ENCODE data around the gene MYLK. TPM values are rescaled to one million over a fixed set of nuclear protein-coding genes. Genes with fewer than 3 reads are reported as not detected.

The MYLK gene
- polyA plus RNA-seq, 1 donor (not counting 4 experiments of a cell fraction or from before 2014, with no cell fraction given) = 7.8 TPM

GRCh38 chr3:123723522-123724168, 160.5 kb downstream of the MYLK start:
- Histone ChIP-seq H3K27ac (ENCODE audit: control insufficient read depth, insufficient read depth, low read length) (no peak overlapping the region), H2AFZ (ENCODE audit: control insufficient read depth, low read length) (peak overlapping the region; percentile 93), H3K27me3 (ENCODE audit: control insufficient read depth, extremely low read depth, insufficient read depth, low read length) (no peaks in the 10 kb centered on the region), H3K9ac (ENCODE audit: control insufficient read depth, extremely low read depth, insufficient read depth, low read length) (no peak overlapping the region), H3K36me3 (ENCODE audit: control insufficient read depth in 2 of 2, extremely low read depth in 1 of 2, insufficient read depth in 2 of 2, low read length in 2 of 2) (no peaks in the 10 kb centered on the region), H4K20me1 (ENCODE audit: control insufficient read depth, extremely low read depth, insufficient read depth, low read length) (no peaks in the 10 kb centered on the region), H3K79me2 (ENCODE audit: control insufficient read depth, insufficient read depth, low read length) (no peaks in the 10 kb centered on the region), H3K9me3 (ENCODE audit: control insufficient read depth, low read depth, low read length) (no peaks in the 10 kb centered on the region), H3K4me1 (ENCODE audit: control insufficient read depth, extremely low read depth, insufficient read depth, low read length) (peaks cover 9% of the 10 kb centered on the region), H3K4me2 (ENCODE audit: control insufficient read depth, extremely low read depth, insufficient read depth, low read depth, low read length) (peak overlapping the region; percentile 47), H3K9me1 (ENCODE audit: control insufficient read depth, extremely low read depth, insufficient read depth, low read length) (no peaks in the 10 kb centered on the region), H3K4me3 (ENCODE audit: control insufficient read depth in 2 of 3, extremely low read depth in 1 of 3, insufficient read depth in 2 of 3, low read depth in 1 of 3, low read length in 3 of 3) (no peak overlapping the region)
- DNase-seq (ENCODE audit: low read depth, low spot score) (no peak), FAIRE-seq (peak; percentile 97)
- dilution Hi-C loops (cut with MboI; ENCODE audit: extremely low pct_ligation_motif_present, low sequenced_read_pairs) = no loop called here
- peak; percentile 87 to 94 (median 88) for TF ChIP-seq CTCF (optimal IDR thresholded peaks at IDR 0.05 in 1 of 3, IDR thresholded peaks at IDR 0.05 in 1 of 3, conservative IDR thresholded peaks at IDR 0.05 in 1 of 3; ENCODE audit: extremely low read depth in 1 of 3, insufficient read depth in 2 of 3, low read length in 3 of 3)
- TF ChIP-seq EZH2 (IDR thresholded peaks at IDR 0.05; ENCODE audit: low read length) = no peak

- Histone ChIP-seq H3K27me3 (ENCODE audit: control insufficient read depth, extremely low read depth, insufficient read depth, low read length) (no peaks in the 10 kb centered on the region), H3K4me3 (ENCODE audit: control insufficient read depth in 2 of 3, extremely low read depth in 1 of 3, insufficient read depth in 2 of 3, low read depth in 1 of 3, low read length in 3 of 3) (no peak overlapping the region), H4K20me1 (ENCODE audit: control insufficient read depth, extremely low read depth, insufficient read depth, low read length) (no peaks in the 10 kb centered on the region), H3K4me1 (ENCODE audit: control insufficient read depth, extremely low read depth, insufficient read depth, low read length) (peaks cover 9% of the 10 kb centered on the region), H2AFZ (ENCODE audit: control insufficient read depth, low read length) (peak overlapping the region; percentile 93), H3K9ac (ENCODE audit: control insufficient read depth, extremely low read depth, insufficient read depth, low read length) (no peak overlapping the region), H3K9me1 (ENCODE audit: control insufficient read depth, extremely low read depth, insufficient read depth, low read length) (no peaks in the 10 kb centered on the region), H3K36me3 (ENCODE audit: control insufficient read depth in 2 of 2, extremely low read depth in 1 of 2, insufficient read depth in 2 of 2, low read length in 2 of 2) (no peaks in the 10 kb centered on the region), H3K27ac (ENCODE audit: control insufficient read depth, insufficient read depth, low read length) (no peak overlapping the region), H3K4me2 (ENCODE audit: control insufficient read depth, extremely low read depth, insufficient read depth, low read depth, low read length) (peak overlapping the region; percentile 47), H3K9me3 (ENCODE audit: control insufficient read depth, low read depth, low read length) (no peaks in the 10 kb centered on the region), H3K79me2 (ENCODE audit: control insufficient read depth, insufficient read depth, low read length) (no peaks in the 10 kb centered on the region)
- TF ChIP-seq CTCF (optimal IDR thresholded peaks at IDR 0.05 in 1 of 3, IDR thresholded peaks at IDR 0.05 in 1 of 3, conservative IDR thresholded peaks at IDR 0.05 in 1 of 3; ENCODE audit: extremely low read depth in 1 of 3, insufficient read depth in 2 of 3, low read length in 3 of 3) (no peak), EZH2 (IDR thresholded peaks at IDR 0.05; ENCODE audit: low read length) (no peak)
- FAIRE-seq (no peak), DNase-seq (ENCODE audit: low read depth, low spot score) (no peak)
- dilution Hi-C loops (cut with MboI; ENCODE audit: extremely low pct_ligation_motif_present, low sequenced_read_pairs) = no loop called here
These were observed 161.1 kb downstream of the MYLK start for GRCh38 chr3:123723070-123723469.

All from keratinocyte (primary cell).